Right cardiac atrium (tissue), 5 donors: ENCODE results near the gene LINC00237. TPM values are rescaled to one million over a fixed set of nuclear protein-coding genes. Genes with fewer than 3 reads are reported as not detected.

Experiments used
- ATAC-seq, 2 donors: fragments of 200-7000 bp; cut with Tn5 transposase; one replicate each; pipeline versions ENCODE4 v1.8.0 to v1.9.1; 2020; ENCODE audit warnings: moderate library complexity in 2 of 2, mild to moderate bottlenecking in 1 of 2
- DNase-seq, 3 donors: peaks; one replicate each; pipeline ENCODE4 v3.0.0-alpha.2; 2020
- H3K27ac ChIP-seq: one replicate; pipeline ENCODE4 v1.5.1; 2013; ENCODE audit warnings: mild to moderate bottlenecking, low read length, control low read depth, moderate library complexity
- H3K27me3 ChIP-seq: one replicate; pipeline ENCODE4 v1.6.1; 2013; ENCODE audit not compliant: control insufficient read depth, insufficient read depth
- H3K4me1 ChIP-seq: one replicate; pipeline ENCODE4 v1.6.1; 2013; ENCODE audit warnings: low read length; ENCODE audit not compliant: control insufficient read depth, insufficient read depth
- H3K4me3 ChIP-seq: one replicate; pipeline ENCODE4 v1.5.1; 2013; ENCODE audit warnings: low read length, control low read depth
- H3K9me3 ChIP-seq: one replicate; pipeline ENCODE4 v1.6.1; 2013; ENCODE audit warnings: low read length; ENCODE audit not compliant: control insufficient read depth
- WGBS: extraction: QIAGEN DNeasy Blood & Tissue Kit; methylation state at CpG from one replicate; pipeline ENCODE4 v1.1.7; 2013; 5-methylcytosine and 5-hydroxymethylcytosine counted together
- intact Hi-C, 4 donors: fragments of 100-400 bp; cut with DNase I; formaldehyde crosslinking; loops; one replicate each; pipeline versions ENCODE4 v1.11.0 to v1.14.0; 2022 to 2023
- polyA plus RNA-seq: library from polyadenylated mRNA; stranded (reverse); fragments of 200-250 nt; gene quantifications from one replicate; pipeline ENCODE4 v1.2.3, GENCODE V29; 2013
- total RNA-seq, 4 donors: library from RNA; stranded (reverse); fragmentation: NEBNext Ultra II Directional; extraction: Animal tissue kit (Norgen Biotek cat#: 25700); gene quantifications; one replicate each; pipeline ENCODE4 v1.2.1, GENCODE V29; 2021
- donor health status: healthy with polysubstance abuse.
- donor health status: DM: no; HTN: yes; CAD: no.
- donor health status: DM: no; HTN: no; CAD: no.
- donor health status: DM: no; HTN: yes; CAD: no; lungs with severe emphysema.
- donor health status: DM: yes; HTN: yes; CAD: no.

LINC00237 gene
- total and polyA plus RNA-seq, 5 donors: not detected

GRCh38 chr20:21137078-21137477, 30.9 kb upstream of the LINC00237 start:
- intact Hi-C loops: no loop called here
- no peak overlapping the region for H3K27ac ChIP-seq
- H3K4me1 ChIP-seq: no peaks in the 10 kb centered on the region
- no peak for DNase-seq
- no peak overlapping the region for H3K4me3 ChIP-seq
- H3K27me3 ChIP-seq: no peaks in the 10 kb centered on the region
- no peaks in the 10 kb centered on the region for H3K9me3 ChIP-seq
- 87% methylated on average over 1 of the region's 1 CpG for WGBS
- ATAC-seq: no peak

GRCh38 chr20:21136015-21136732, 30.0 kb upstream of the LINC00237 start:
- Histone ChIP-seq H3K27ac (no peak overlapping the region), H3K9me3 (no peaks in the 10 kb centered on the region), H3K27me3 (no peaks in the 10 kb centered on the region), H3K4me1 (no peaks in the 10 kb centered on the region), H3K4me3 (no peak overlapping the region)
- 95% methylated on average over 8 of the region's 8 CpGs for WGBS
- intact Hi-C loops: no loop called here
- ATAC-seq: no peak
- DNase-seq: no peak

- DNase-seq: no peak
- WGBS: 97% methylated on average over 10 of the region's 10 CpGs
- no peak for ATAC-seq
- Histone ChIP-seq H3K27ac (no peak overlapping the region), H3K27me3 (no peaks in the 10 kb centered on the region), H3K9me3 (no peaks in the 10 kb centered on the region), H3K4me3 (no peak overlapping the region), H3K4me1 (peaks cover 2% of the 10 kb centered on the region)
- intact Hi-C loops: no loop called here
These were observed 28.8 kb upstream of the LINC00237 start for GRCh38 chr20:21134883-21135493.

- no peak for DNase-seq
- intact Hi-C loops: no loop called here
- no peak overlapping the region for H3K27ac ChIP-seq
These were observed 27.9 kb upstream of the LINC00237 start for GRCh38 chr20:21133917-21134622.

GRCh38 chr20:21133404-21133803, 27.2 kb upstream of the LINC00237 start:
- Histone ChIP-seq H3K9me3 (no peaks in the 10 kb centered on the region), H3K27ac (no peak overlapping the region), H3K4me3 (no peak overlapping the region), H3K4me1 (peaks cover 3% of the 10 kb centered on the region), H3K27me3 (no peaks in the 10 kb centered on the region)
- intact Hi-C loops: no loop called here
- no peak for DNase-seq
- WGBS: 69% methylated on average over 4 of the region's 4 CpGs
- ATAC-seq: no peak

More at GRCh38 chr20:21133917-21134622, 27.9 kb upstream of the LINC00237 start:
- peaks cover 3% of the 10 kb centered on the region for H3K4me1 ChIP-seq
- 90% methylated on average over 16 of the region's 16 CpGs for WGBS
- no peaks in the 10 kb centered on the region for H3K9me3 ChIP-seq
- H3K4me3 ChIP-seq: no peak overlapping the region
- H3K27me3 ChIP-seq: no peaks in the 10 kb centered on the region
- ATAC-seq: no peak

- Histone ChIP-seq H3K4me3 (no peak overlapping the region), H3K4me1 (peaks cover 3% of the 10 kb centered on the region), H3K27ac (no peak overlapping the region), H3K27me3 (no peaks in the 10 kb centered on the region), H3K9me3 (no peaks in the 10 kb centered on the region)
- DNase-seq: no peak
- intact Hi-C loops: no loop called here
- WGBS: 84% methylated on average over 5 of the region's 5 CpGs
- ATAC-seq: no peak
These were observed 23.7 kb upstream of the LINC00237 start for GRCh38 chr20:21129861-21130260.

GRCh38 chr20:21127201-21127981, 21.2 kb upstream of the LINC00237 start:
- Histone ChIP-seq H3K27ac (no peak overlapping the region), H3K4me3 (no peak overlapping the region), H3K9me3 (no peaks in the 10 kb centered on the region), H3K4me1 (peaks cover 3% of the 10 kb centered on the region), H3K27me3 (no peaks in the 10 kb centered on the region)
- intact Hi-C loops: no loop called here
- DNase-seq: no peak
- 80% methylated on average over 5 of the region's 5 CpGs for WGBS
- ATAC-seq: no peak

GRCh38 chr20:21126581-21126870, 20.4 kb upstream of the LINC00237 start:
- peak in 1 of 2 donors; percentile 3 for ATAC-seq

GRCh38 chr20:21125849-21126580, 19.9 kb upstream of the LINC00237 start, which contains the start of gene KIZ:
Gene KIZ (plus strand): TSS chr20:21126082. CDS start chr20:21126116, 34 bp downstream.
- WGBS: under 1% methylated on average over 66 of the region's 66 CpGs
- ATAC-seq: peak; percentile 100
- Histone ChIP-seq H3K4me1 (peaks cover 3% of the 10 kb centered on the region), H3K4me3 (peak within 1 kb of the TSS; percentile 78), H3K27ac (peak within 1 kb of the TSS; percentile 86), H3K27me3 (no peaks in the 10 kb centered on the region), H3K9me3 (no peaks in the 10 kb centered on the region)
- DNase-seq: peak; percentile 97 to 99 (median 99)
- intact Hi-C loops: no loop called here

More at GRCh38 chr20:21126581-21126870, 20.4 kb upstream of the LINC00237 start:
- 5% methylated on average over 8 of the region's 8 CpGs for WGBS
- H3K4me1 ChIP-seq: peaks cover 3% of the 10 kb centered on the region
- intact Hi-C loops: no loop called here
- DNase-seq: no peak
- H3K27ac ChIP-seq: peak overlapping the region; percentile 63
- H3K9me3 ChIP-seq: no peaks in the 10 kb centered on the region
- peak overlapping the region; percentile 78 for H3K4me3 ChIP-seq
- no peaks in the 10 kb centered on the region for H3K27me3 ChIP-seq

- DNase-seq (peak; percentile 47 to 80 (median 69)), ATAC-seq (peak; percentile 73 to 80)
- intact Hi-C loops: no loop called here
- Histone ChIP-seq H3K4me3 (peak overlapping the region; percentile 73), H3K27ac (peak overlapping the region; percentile 86), H3K9me3 (no peaks in the 10 kb centered on the region), H3K27me3 (no peaks in the 10 kb centered on the region), H3K4me1 (peaks cover 3% of the 10 kb centered on the region)
- WGBS: 3% methylated on average over 25 of the region's 25 CpGs
These were observed 19.1 kb upstream of the LINC00237 start for GRCh38 chr20:21125072-21125848.
